GM12878 (cell line): ENCODE measurements around the gene FRAS1.

Source experiments
- CTCF ChIP-seq, 3 experiments: IDR thresholded peaks in 2 of 3; conservative IDR thresholded peaks in 1 of 3; 2 replicates each; pipeline ENCODE4 v1.5.1; 2011; ENCODE audit warnings: low read depth in 3 of 3, low read length in 3 of 3, mild to moderate bottlenecking in 3 of 3, control low read depth in 2 of 3, moderate library complexity in 2 of 3, inconsistent platforms in 1 of 3, mixed read lengths in 1 of 3; ENCODE audit not compliant: control insufficient read depth in 2 of 3, insufficient read depth in 1 of 3; ENCODE audit errors: extremely low read depth in 1 of 3
- JUND ChIP-seq: IDR thresholded peaks from 2 replicates; pipeline ENCODE4 v1.6.1; 2012; ENCODE audit warnings: low read depth, mild to moderate bottlenecking, low read length, improper control_type of control experiment, moderate library complexity
- RAD21 ChIP-seq: IDR thresholded peaks from 2 replicates; pipeline ENCODE4 v1.6.1; 2011; ENCODE audit warnings: mild to moderate bottlenecking, low read depth, low read length, moderate library complexity; ENCODE audit not compliant: insufficient read depth

- TF ChIP-seq JUND (no peak), CTCF (IDR thresholded peaks at IDR 0.05 in 2 of 3, conservative IDR thresholded peaks at IDR 0.05 in 1 of 3; ENCODE audit: control insufficient read depth in 2 of 3, extremely low read depth in 1 of 3, insufficient read depth in 1 of 3, low read depth in 3 of 3, low read length in 3 of 3) (no peak), RAD21 (no peak)
These were observed 411.1 kb downstream of the FRAS1 start for GRCh38 chr4:78468272-78468671.
